NCI-H1436 treated with DMSO at 0.1 percent for 48 hours (cell line): ENCODE results near the gene MPRIP.
"Not testable (repeated sequence)": the region's sequence is repeated elsewhere in the genome, so short reads cannot be mapped to it uniquely, and the experiment has no call there.

Source experiments
- DNase-seq: peaks from one replicate; lab custom pipeline; 2025; lab: John Stamatoyannopoulos, UW

MPRIP gene

GRCh38 chr17:17149520-17150447, 107.5 kb downstream of the MPRIP start:
- no peak for DNase-seq

DNA sequence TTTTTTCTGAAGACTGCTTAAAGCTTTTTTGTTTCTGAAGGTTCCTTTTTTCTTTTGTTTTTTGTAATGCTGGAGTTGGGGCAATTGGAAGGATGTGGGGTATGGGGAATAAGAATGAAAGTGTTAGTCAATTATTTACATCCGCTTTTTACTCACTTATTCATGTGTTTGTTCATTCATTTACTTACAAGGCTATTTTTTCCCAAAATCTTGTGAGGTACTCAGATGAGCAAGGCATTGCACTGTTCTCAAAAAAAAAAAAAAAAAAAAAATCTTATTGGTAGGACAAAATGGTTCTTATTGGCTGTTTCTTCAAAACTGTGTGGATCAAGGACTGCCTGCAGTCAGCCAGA, 108.2 kb downstream of the MPRIP start:
- no peak for DNase-seq

- DNase-seq = no peak
Measured at GRCh38 chr17:17151055-17151454, 108.8 kb downstream of the MPRIP start.

DNA sequence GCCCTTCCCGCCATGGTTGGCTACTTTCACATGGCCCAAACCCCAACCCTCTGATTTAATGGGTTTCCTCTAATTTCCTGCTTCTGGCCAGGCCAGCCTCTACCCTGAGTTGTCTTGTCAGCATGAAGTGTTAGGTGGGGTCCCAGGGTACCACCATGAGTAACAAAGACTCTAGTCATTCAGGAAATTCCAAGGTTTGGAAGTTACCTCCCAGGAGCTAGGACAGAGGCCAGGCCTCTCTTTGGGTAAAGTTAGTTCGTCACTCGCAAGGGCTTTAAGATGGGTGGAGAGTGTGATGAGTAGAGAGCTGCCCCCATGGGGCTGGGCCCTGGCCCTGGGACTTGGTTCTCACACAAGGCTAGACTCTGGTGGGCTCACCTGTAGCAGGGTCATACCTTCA, 109.3 kb downstream of the MPRIP start:
- DNase-seq = no peak

DNA sequence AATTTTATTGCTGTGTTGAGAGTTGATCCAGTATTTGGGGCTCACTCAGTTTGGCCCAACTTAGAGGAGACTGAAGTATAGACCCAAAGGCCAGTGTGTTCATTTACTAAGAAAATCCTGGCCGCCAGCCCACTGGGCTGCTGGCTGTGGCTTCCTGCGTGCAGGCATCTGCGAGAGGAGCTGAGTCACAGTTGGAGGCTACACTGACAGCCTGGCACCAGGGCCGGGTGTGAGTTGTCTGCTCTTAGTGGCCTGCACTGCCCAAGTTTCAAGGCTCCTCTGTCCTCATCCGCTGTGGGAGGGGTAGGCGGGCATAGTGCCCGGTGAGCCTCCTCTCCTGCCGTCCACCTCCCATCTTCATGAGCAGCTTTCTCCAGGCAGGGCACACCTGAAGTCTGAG, 109.7 kb downstream of the MPRIP start:
- no peak for DNase-seq

- DNase-seq = no peak
Measured at GRCh38 chr17:17152385-17152784, 110.1 kb downstream of the MPRIP start.

- DNase-seq = no peak
Measured at GRCh38 chr17:17153071-17153470, 110.8 kb downstream of the MPRIP start.

- DNase-seq = no peak
Measured at GRCh38 chr17:17153709-17154108, 111.5 kb downstream of the MPRIP start.

GRCh38 chr17:17154556-17154955, 112.3 kb downstream of the MPRIP start:
- DNase-seq = no peak

DNA sequence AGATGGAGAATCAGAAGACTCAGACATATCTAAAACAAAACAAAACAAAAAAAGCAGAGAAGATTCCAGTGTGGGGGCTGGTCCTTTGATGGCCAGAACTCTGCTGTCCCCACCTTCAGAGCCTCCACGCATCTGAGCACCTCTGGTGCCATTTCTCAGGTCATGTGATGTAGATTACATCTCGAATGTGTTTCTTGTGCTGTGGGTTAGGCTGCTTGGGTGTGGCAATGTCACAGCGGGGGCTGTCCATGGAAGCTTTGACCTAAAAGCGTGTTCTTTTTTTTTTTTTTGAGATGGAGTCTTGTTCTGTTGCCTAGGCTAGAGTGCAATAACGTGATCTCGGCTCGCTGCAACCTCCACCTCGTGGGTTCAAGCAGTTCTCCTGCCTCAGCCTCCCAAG, 112.7 kb downstream of the MPRIP start:
- DNase-seq = no peak

DNA sequence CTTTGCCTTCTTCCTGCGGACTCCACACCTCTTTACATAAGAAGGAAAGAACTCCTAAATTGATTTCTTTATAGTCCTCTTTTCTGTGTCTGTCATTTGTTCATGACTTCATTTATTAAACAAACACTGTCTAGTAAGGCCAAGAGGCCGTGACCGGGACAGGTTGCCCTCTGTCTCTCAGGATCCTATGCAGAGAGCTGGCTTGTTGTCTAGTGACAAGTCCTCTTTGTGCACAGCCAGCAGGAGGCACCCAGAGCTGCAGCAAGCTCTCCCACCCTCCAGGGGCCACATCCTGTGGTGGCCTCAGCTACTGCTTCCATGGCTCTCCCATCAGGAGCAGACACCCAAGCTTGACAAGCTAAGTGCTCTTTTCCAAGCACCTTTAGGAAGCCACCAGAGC, 113.3 kb downstream of the MPRIP start:
- DNase-seq = no peak

GRCh38 chr17:17156107-17156506, 113.8 kb downstream of the MPRIP start:
- no peak for DNase-seq

- no peak for DNase-seq
Measured at GRCh38 chr17:17156511-17156910, 114.3 kb downstream of the MPRIP start.

GRCh38 chr17:17157041-17157440, 114.8 kb downstream of the MPRIP start:
- DNase-seq = no peak

GRCh38 chr17:17158506-17158905, 116.2 kb downstream of the MPRIP start:
- not testable (repeated sequence) for DNase-seq

DNA sequence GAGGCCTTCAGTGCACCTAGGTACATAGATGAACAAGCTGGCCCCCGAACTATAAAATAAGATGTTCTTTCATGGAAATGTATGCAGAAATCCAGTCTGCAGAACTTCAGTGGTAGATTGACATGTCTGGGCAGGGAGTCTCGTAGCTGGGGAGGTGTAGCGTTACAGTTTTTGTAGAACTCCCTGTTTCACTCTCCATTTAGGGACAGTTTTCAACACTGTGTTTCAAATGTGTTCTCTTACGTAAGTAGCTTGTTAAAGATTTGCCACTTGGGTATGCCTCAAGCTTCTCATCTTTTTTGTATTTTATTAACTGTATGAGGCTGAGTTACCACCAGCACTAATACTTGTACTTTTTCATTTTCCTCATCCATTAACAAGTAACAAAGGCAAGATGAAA, 117.3 kb downstream of the MPRIP start:
- no peak for DNase-seq

DNA sequence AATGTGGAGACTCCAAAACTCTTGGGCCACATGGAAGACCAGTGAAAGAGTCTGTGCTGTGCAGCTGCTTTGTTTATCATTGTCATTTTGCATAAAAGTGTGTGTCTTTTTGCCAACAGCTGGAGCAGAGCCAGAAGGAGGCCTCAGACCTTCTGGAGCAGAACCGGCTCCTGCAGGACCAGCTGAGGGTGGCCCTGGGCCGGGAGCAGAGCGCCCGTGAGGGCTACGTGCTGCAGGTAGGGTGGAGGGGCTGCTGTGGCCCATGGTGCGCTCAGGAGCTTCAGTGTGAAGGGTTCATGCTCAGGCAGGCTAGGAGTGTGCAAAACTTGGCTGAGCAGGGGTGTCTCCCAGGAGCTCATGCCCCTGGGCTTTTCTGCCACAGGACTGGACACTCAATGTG, 118.9 kb downstream of the MPRIP start:
- no peak for DNase-seq

GRCh38 chr17:17161759-17162158, 119.5 kb downstream of the MPRIP start:
- no peak for DNase-seq

GRCh38 chr17:17164156-17164555, 121.9 kb downstream of the MPRIP start:
- DNase-seq = no peak

GRCh38 chr17:17164676-17165075, 122.4 kb downstream of the MPRIP start:
- no peak for DNase-seq

GRCh38 chr17:17165666-17166308, 123.5 kb downstream of the MPRIP start:
- DNase-seq = no peak

DNA sequence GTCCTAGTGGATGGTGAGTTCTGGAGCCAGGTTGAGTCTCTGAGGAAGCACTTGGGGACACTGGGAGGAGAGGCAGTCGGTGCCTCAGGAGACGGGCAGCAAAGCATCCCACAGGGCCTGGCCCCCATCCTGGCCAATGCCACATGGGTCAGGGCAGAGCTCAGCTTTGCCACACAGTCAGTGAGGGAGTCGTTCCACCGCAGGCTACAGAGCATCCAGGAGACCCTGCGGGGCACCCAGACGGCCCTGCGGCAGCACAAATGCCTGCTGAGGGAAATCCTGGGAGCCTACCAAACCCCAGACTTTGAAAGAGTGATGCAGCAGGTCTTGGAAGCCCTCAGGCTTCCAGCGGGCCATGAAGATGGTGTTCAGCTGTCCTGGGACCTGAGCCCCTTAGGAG, 124.2 kb downstream of the MPRIP start:
- no peak for DNase-seq

GRCh38 chr17:17167356-17167755, 125.1 kb downstream of the MPRIP start:
- no peak for DNase-seq

DNA sequence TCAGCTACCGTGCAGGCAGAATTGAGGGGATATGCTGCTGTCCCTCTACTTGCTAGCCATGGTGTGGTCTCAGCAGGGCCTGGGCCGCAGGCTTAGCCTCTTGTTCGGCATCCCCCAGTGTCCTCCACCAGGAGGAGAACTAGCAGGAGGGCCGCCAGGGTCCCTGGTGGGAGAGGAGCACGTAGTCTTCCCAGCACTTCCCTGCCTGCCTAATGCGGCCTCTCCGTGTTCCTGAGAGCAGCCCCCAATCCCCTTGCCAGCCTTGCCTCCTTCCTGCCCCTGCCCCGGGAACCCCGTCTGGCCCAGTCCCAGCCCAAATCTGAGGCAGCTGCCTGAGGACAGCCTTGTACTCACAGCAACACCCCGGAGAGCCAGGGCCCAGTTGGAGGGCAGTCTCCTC, 125.7 kb downstream of the MPRIP start:
- DNase-seq = no peak
